DMS114 treated with DMSO at 0.1 percent for 48 hours (cell line): Measurements from ENCODE around the gene EXOC3L1.

Experiments used
- DNase-seq: peaks from one replicate; lab custom pipeline; 2025; ENCODE audit not compliant: unreplicated experiment; lab: John Stamatoyannopoulos, UW

Gene EXOC3L1

DNA sequence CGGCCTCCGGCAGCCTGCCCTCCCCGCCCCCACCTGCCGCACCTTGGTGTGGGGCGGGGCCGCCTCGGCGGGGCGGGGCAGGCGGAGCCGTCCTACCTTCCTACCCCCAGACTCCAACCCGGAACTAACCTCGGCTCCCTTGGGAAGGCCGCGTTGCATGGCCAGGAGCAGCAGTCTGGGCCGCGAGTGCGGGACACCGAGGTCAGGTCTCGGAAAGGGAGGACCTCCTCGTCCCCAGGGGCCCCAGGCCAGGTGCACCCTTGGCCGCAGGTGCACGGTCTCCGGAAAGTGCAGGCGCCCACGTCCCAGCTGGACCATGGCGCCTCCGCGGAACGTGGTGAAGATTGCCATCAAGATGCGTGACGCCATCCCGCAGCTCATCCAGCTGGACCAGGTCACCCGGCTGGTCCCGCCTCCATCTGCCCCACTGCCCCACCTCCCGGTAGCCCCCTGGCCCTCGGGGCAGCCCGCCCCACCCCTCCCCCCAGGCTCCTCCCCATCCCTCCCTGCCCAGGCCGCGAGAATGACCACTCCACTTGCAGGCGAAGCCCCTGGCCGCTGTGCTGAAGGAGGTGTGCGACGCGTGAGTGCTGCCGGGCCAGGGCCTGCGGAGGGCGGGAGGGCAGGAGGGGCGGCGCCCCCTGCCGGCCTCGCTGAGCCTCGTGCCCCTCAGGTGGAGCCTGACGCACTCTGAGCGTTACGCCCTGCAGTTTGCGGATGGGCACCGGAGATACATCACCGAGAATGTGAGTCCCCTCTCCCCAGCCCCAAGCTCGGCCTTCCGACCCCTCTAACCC is 9.3 kb upstream of the EXOC3L1 start, which contains the start of gene ELMO3:
Gene ELMO3 (plus strand): TSS at position 121 of the 797 bp plus-strand sequence. CDS start 196 bp downstream, at position 317.
- no peak for DNase-seq

DNA sequence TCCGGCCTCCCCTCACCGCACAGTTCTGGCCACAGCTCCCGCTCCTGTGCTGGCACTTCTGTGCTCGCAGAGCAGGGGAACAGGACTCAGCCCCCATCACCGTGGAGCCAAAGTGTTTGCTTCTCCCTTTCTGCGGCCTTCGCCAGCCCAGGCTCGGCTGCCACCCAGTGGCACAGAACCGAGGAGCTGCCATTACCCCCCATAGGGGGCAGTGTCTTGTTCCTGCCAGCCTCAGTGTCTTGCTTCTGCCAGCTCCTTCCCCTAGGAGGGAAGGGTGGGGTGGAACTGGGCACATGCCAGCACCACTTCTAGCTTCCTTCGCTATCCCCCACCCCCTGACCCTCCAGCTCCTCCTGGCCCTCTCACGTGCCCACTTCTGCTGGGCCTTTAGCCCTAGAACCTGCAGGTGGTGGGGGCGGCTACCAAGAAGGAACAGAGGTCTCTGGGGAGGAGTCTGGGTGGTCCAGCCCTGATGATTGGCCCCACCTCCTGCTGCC is 8.3 kb upstream of the EXOC3L1 start:
- peak; percentile 17 for DNase-seq

- no peak for DNase-seq
Observed at GRCh38 chr16:67197704-67198103, 7.8 kb upstream of the EXOC3L1 start.

- DNase-seq = no peak
Observed at GRCh38 chr16:67196881-67197280, 6.9 kb upstream of the EXOC3L1 start.

DNA sequence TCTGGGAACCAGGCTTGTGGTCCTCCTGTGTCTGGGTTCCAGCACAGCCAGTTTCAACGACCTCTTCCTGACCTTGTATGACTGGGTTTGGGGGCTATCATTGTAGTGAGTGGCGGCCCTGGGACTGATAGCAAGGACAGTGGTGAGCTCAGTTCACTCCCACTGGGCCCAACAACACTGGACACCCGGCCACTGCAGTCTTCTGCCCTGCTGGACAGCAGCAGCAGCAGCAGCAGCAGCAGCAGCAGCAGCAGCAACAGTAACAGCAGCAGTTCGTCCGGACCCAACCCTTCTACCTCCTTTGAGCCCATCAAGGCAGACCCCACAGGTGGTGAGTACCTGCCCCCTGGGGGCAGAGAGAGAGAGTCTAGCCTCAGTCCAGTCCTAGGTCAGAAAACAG is 5.7 kb upstream of the EXOC3L1 start:
- no peak for DNase-seq

GRCh38 chr16:67194260-67194659 is 4.3 kb upstream of the EXOC3L1 start:
- DNase-seq = no peak

GRCh38 chr16:67193536-67193935 is 3.6 kb upstream of the EXOC3L1 start:
- no peak for DNase-seq

DNA sequence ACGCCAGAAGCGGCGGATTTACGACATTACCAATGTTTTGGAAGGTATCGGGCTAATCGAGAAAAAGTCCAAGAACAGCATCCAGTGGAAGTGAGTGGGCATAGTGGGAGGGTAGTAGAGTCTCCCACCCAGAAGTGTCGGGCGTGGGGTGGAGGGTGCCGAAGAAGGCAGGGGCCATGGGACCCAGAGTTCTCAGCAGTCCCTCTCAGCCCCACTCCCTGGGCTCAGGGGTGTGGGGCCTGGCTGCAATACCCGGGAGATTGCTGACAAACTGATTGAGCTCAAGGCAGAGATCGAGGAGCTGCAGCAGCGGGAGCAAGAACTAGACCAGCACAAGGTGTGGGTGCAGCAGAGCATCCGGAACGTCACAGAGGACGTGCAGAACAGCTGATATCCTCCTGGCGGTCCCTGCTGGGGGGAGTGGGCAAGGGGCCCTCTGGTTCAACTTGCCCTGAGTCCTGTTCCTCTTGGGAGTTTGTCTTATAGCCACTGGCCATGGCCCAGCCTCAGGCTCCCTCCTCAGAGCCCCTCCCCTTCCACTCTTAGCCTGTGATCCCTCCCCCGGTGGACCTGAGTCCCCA is 2.9 kb upstream of the EXOC3L1 start:
- no peak for DNase-seq

GRCh38 chr16:67191995-67192681 is 2.2 kb upstream of the EXOC3L1 start, which contains the start of gene E2F4:
Gene E2F4, plus strand, starts transcription at chr16:67192155. Its CDS starts 73 bp downstream, at chr16:67192228.
- DNase-seq = peak; percentile 88

GRCh38 chr16:67191411-67191994 is 1.6 kb upstream of the EXOC3L1 start:
- DNase-seq = no peak

DNA sequence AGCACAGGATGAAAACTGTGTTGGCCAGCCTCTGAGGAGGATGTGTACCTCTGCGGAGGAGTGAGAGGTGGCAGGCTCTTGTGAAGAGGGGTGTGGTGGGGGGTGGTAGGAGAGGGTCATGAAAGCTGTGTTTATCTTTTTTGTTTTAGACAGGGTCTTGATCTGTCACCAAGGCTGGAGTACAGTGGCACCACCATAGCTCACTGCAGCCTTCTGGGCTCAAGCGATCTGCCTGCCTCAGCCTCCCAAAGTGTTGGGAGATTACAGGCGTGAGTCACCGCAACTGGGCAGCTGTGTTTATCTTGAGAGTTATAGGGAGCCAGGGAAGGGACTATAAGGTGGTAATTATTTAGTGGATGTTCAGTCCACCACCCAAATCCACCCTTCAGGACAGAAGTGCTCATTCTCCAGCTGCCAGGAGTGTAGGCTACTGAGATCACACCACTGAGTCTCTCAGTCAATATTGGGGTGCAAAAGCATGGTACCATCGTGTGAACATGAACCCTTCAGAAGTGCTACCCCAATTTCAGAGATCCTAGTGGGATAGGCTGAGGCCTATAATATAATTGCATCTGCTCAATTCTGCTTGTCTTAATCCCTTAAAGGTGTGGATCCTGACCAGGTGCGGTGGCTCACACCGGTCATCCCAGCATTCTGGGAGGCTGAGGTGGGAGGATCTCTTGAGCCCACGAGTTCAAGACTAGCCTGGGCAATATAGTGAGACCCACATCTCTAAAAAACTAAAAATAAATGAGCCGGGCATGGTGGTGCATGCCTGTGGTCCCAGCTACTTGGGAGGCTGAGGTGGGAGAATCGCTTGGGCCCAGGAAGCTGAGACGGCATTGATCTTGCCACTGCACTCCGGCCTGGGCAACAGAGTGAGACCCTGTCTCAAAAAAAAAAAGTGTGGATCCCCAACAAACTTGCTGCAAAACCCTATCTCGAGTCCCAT is 788 bp upstream of the EXOC3L1 start:
- no peak for DNase-seq

DNA sequence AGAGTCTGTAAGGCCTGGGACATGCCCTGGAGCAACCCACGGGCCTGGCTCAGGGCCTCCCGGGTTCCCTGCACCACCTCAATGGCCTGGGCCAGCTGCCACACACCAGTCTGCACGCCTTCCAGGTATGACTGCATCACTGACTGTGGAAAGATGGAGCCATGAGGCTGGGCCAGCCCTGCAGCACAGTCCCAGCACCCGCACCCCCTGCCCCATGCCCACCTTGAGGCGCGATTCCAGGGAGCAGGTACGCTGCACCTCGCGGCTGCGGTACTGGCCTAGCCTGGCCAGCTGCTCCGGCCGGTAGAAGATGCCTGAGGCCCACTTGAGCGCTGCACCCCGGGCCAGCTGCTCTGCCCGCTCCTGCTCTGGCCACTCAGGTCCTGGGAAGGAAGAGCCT is 1.1 kb downstream of the EXOC3L1 start:
- DNase-seq = no peak

DNA sequence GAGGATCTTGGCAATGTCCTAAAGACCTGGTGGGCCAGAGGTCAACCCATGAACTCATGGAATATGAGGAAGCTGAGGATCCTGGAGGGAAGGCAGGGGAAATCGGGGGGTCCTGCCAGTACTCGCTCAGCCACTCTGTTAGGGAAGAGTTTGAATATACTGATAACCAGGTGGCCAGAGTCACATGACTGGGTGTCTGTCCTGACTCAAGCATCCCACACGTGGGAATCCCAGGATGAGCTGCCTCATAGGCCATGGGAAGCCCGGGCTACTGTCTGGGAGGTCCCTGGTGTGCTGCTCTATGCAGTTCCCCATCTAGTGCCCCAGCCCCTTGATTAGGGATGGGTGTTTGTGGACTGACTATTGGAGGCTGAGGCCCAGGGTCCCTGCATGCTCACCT is 1.6 kb downstream of the EXOC3L1 start:
- no peak for DNase-seq

DNA sequence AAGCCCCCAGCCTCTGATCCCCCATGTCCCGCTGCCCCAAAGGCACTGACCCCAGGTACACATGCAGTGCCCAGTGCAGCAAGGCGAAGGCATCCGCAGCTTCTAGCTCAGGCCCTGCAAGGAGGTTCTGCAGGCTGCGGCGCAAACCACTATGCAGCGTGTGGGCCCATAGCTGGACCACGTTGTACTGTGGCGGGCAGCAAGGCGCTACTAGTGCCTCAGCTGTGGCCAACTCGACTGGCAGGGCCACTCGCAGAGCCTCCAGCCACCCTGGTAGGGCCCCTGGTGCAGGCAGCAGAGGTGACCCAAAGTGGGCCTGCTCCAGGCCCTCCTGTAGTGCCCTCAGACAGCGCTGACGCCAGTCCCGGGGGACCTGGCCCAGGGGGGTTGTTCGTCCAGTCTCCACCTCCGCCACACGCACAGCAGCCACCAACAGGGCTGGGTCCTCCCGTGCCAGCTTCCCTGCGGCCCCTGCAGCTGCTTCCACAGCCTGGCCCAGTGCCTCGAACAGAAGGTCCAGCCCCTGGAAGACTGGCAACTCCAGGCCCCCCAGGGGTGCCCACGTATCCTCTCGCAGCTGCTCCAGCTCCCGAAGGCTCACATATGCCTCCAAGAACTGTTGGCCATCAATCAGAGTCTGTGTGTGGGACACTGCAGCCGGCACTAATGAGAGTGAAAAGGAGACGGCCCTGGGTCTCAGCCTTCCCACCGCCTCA is 2.6 kb downstream of the EXOC3L1 start:
- DNase-seq = no peak

- no peak for DNase-seq
Observed at GRCh38 chr16:67186550-67186950, 3.4 kb downstream of the EXOC3L1 start.

GRCh38 chr16:67185651-67186134 is 4.2 kb downstream of the EXOC3L1 start:
- no peak for DNase-seq

GRCh38 chr16:67184995-67185650 is 4.8 kb downstream of the EXOC3L1 start:
- DNase-seq = peak; percentile 71

DNA sequence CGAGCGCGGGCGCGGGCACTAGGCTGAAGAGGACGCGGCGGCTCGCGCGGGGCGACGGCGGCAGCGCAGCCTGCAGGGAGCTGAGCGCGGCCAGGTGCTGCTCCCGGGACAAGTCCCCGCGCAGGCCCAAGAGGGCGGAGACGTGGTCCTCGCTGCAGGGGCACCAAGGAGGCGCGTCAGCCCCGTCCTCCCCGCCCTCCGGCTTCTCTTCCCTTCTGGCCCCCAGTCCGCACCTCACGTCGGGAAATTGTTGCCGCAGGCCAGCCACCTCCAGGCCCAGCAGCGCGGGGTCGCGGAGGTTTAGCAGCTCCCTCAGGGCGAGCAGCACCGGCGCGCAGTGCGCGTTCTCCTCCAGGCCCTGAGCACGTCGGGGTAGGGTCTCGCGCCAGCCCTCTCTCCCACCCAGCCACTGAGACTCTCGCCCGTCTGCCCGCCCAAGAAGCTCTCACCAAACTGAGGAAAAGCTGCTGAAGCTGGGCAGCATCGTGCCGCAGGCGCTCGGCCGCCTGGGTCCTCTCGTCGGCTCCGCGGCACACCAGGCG is 5.4 kb downstream of the EXOC3L1 start:
- no peak for DNase-seq
